Astrocyte (in vitro differentiated cells and primary cell): ENCODE data around the gene BEND5. TPM values are rescaled to one million over a fixed set of nuclear protein-coding genes. Genes with fewer than 3 reads are reported as not detected.

Experiments used
- DNase-seq: peaks from one replicate; pipeline ENCODE4 v3.0.0-alpha.2; 2010; ENCODE audit warnings: low read depth
- FAIRE-seq: peaks from 2 replicates; lab custom pipeline; 2011; peaks lifted over from hg19 to GRCh38; lab: Jason Lieb, UNC
- H2AFZ ChIP-seq: 2 replicates; pipeline ENCODE4 v1.6.0; 2012; ENCODE audit warnings: low read depth, low read length, inconsistent platforms
- H3K27ac ChIP-seq: 2 replicates; pipeline ENCODE4 v1.5.1; 2011; ENCODE audit warnings: low read depth, low read length, inconsistent platforms
- H3K27me3 ChIP-seq: 2 replicates; pipeline ENCODE4 v1.6.0; 2011; ENCODE audit warnings: low read length, inconsistent platforms; ENCODE audit not compliant: insufficient read depth
- H3K36me3 ChIP-seq: 2 replicates; pipeline ENCODE4 v1.5.1; 2011; ENCODE audit warnings: low read length, inconsistent platforms; ENCODE audit not compliant: insufficient read depth
- H3K4me1 ChIP-seq: 2 replicates; pipeline ENCODE4 v1.5.1; 2011; ENCODE audit warnings: low read length, inconsistent platforms; ENCODE audit not compliant: insufficient read depth
- H3K4me2 ChIP-seq: 2 replicates; pipeline ENCODE4 v1.6.0; 2012; ENCODE audit warnings: low read length, inconsistent platforms
- H3K4me3 ChIP-seq: 2 replicates; pipeline ENCODE4 v1.5.1; 2011; ENCODE audit warnings: low read depth, mild to moderate bottlenecking, low read length, inconsistent platforms; ENCODE audit not compliant: insufficient read depth
- H3K79me2 ChIP-seq: 2 replicates; pipeline ENCODE4 v1.6.0; 2012; ENCODE audit warnings: mild to moderate bottlenecking, low read length, inconsistent platforms; ENCODE audit not compliant: insufficient read depth
- H3K9ac ChIP-seq: 2 replicates; pipeline ENCODE4 v1.6.0; 2012; ENCODE audit warnings: mild to moderate bottlenecking, low read length, inconsistent platforms
- H3K9me3 ChIP-seq: 2 replicates; pipeline ENCODE4 v1.5.1; 2012; ENCODE audit warnings: low read depth, mild to moderate bottlenecking, low read length, inconsistent platforms; ENCODE audit not compliant: insufficient read depth
- H4K20me1 ChIP-seq: 2 replicates; pipeline ENCODE4 v1.6.0; 2012; ENCODE audit warnings: low read length, inconsistent platforms; ENCODE audit not compliant: insufficient read depth
- H3K27ac Mint-ChIP-seq: one replicate; pipeline ENCODE4 v1.8.0; 2021; ENCODE audit warnings: mild to moderate bottlenecking, mixed read lengths; ENCODE audit not compliant: unreplicated experiment
- H3K27me3 Mint-ChIP-seq: one replicate; pipeline ENCODE4 v1.8.0; 2021; ENCODE audit warnings: low read depth, mixed read lengths; ENCODE audit not compliant: unreplicated experiment
- H3K36me3 Mint-ChIP-seq: one replicate; pipeline ENCODE4 v1.8.0; 2021; ENCODE audit warnings: low read depth, mixed read lengths; ENCODE audit not compliant: unreplicated experiment
- H3K4me1 Mint-ChIP-seq: one replicate; pipeline ENCODE4 v1.8.0; 2021; ENCODE audit warnings: low read depth, mixed read lengths; ENCODE audit not compliant: unreplicated experiment
- H3K4me3 Mint-ChIP-seq: one replicate; pipeline ENCODE4 v1.8.0; 2021; ENCODE audit warnings: mild to moderate bottlenecking, moderate library complexity, mixed read lengths; ENCODE audit not compliant: unreplicated experiment
- H3K9me3 Mint-ChIP-seq: one replicate; pipeline ENCODE4 v1.8.0; 2021; ENCODE audit warnings: mild to moderate bottlenecking, mixed read lengths; ENCODE audit not compliant: unreplicated experiment
- CTCF ChIP-seq: IDR thresholded peaks from 2 replicates; pipeline ENCODE4 v1.5.1; 2011; ENCODE audit warnings: low read depth, mild to moderate bottlenecking, inconsistent platforms, low read length, moderate library complexity; ENCODE audit not compliant: insufficient read depth
- EZH2 ChIP-seq: IDR thresholded peaks from 2 replicates; pipeline ENCODE4 v1.6.1; 2012; ENCODE audit warnings: mild to moderate bottlenecking, low read length, inconsistent platforms; ENCODE audit not compliant: insufficient read depth
- total RNA-seq: library from RNA; stranded (reverse); gene quantifications from 2 replicates; pipeline ENCODE4 v1.2.1, GENCODE V29; 2021

BEND5 gene
- total RNA-seq, 1 donor from 2014 or later = 1.4 TPM

- Mint-ChIP-seq H3K4me3 (no peak overlapping the region), H3K36me3 (no peaks in the 10 kb centered on the region), H3K9me3 (no peaks in the 10 kb centered on the region), H3K27me3 (no peaks in the 10 kb centered on the region), H3K4me1 (no peaks in the 10 kb centered on the region), H3K27ac (no peak overlapping the region)
- no peaks in the 10 kb centered on the region for H4K20me1 ChIP-seq
- no peaks in the 10 kb centered on the region for H3K79me2 ChIP-seq
- no peaks in the 10 kb centered on the region for H3K27me3 ChIP-seq
- H3K4me1 ChIP-seq = no peaks in the 10 kb centered on the region
- no peak overlapping the region for H3K27ac ChIP-seq
- no peak overlapping the region for H2AFZ ChIP-seq
- TF ChIP-seq EZH2 (no peak), CTCF (no peak)
- DNase-seq = no peak
- H3K36me3 ChIP-seq = no peaks in the 10 kb centered on the region
- no peak overlapping the region for H3K9ac ChIP-seq
- no peaks in the 10 kb centered on the region for H3K9me3 ChIP-seq
- no peak for FAIRE-seq
- H3K4me3 ChIP-seq = no peak overlapping the region
- H3K4me2 ChIP-seq = no peak overlapping the region
Observed at GRCh38 chr1:48730164-48730910, 46.4 kb downstream of the BEND5 start.

DNA sequence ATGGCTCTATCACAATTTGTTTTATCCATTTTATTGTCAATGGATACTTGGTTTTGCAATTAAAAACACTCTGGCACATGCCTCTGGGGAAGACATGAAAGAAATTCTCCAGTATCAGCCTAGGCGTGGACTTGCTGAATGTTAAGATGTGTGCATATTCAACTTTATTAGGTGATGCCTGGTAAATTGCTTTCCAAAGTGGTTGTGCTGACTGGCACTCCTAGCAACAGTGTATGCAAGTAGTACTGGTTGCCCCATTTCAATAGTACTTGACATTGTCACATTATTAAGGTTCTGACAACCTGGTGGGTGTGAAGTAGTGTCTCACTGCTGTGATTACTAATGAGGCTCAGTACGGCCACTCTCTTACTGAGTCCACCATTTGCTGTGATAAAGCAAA is 48.1 kb downstream of the BEND5 start:
- no peak overlapping the region for H2AFZ ChIP-seq
- Mint-ChIP-seq H3K4me3 (no peak overlapping the region), H3K27me3 (peaks cover 2% of the 10 kb centered on the region), H3K9me3 (no peaks in the 10 kb centered on the region), H3K27ac (no peak overlapping the region), H3K4me1 (no peaks in the 10 kb centered on the region), H3K36me3 (no peaks in the 10 kb centered on the region)
- FAIRE-seq (no peak), DNase-seq (no peak)
- TF ChIP-seq CTCF = no peak
- no peak for TF ChIP-seq EZH2
- no peak overlapping the region for H3K4me2 ChIP-seq
- no peaks in the 10 kb centered on the region for H4K20me1 ChIP-seq
- H3K4me3 ChIP-seq = no peak overlapping the region
- H3K79me2 ChIP-seq = no peaks in the 10 kb centered on the region
- no peaks in the 10 kb centered on the region for H3K4me1 ChIP-seq
- no peaks in the 10 kb centered on the region for H3K36me3 ChIP-seq
- no peak overlapping the region for H3K27ac ChIP-seq
- no peaks in the 10 kb centered on the region for H3K27me3 ChIP-seq
- no peaks in the 10 kb centered on the region for H3K9me3 ChIP-seq
- no peak overlapping the region for H3K9ac ChIP-seq

DNA sequence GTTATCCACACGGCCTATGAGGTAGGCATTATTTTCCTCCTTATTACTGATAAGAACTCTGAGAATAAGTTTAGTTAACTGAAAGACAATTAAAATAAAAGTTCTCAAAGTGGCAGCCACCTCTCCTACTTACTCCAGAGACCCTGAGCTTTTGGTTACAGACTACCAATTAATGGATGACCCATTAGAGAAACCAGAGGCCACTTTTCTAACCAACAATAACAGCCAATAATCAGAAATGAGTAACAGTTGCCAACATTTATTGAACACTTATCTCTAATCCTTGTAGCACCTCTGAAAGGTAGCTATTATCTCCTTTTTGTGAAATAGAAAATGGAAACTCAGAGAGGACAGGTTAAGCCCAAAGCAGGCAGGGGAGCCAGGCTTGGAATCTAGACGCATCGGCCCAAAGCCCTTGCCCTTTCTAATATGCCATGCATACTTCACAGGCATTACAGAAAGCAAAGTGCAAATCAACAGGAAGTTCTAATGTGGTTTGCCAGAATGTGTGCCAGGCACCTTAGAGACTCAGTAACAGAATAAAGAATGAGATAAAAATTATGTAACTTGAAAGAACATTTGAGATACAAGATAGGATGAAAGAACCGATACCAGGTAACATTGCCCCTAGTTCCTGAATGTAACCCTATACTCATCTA is 50.0 kb downstream of the BEND5 start:
- no peaks in the 10 kb centered on the region for H3K9me3 Mint-ChIP-seq
- no peak overlapping the region for H3K4me3 Mint-ChIP-seq
- no peak for FAIRE-seq

More for the DNA sequence above, 50.0 kb downstream of the BEND5 start:
- Mint-ChIP-seq H3K27ac (no peak overlapping the region), H3K27me3 (peaks cover 2% of the 10 kb centered on the region), H3K4me1 (no peaks in the 10 kb centered on the region), H3K36me3 (no peaks in the 10 kb centered on the region)
- no peaks in the 10 kb centered on the region for H3K36me3 ChIP-seq
- no peak for DNase-seq
- no peak overlapping the region for H3K9ac ChIP-seq
- no peak overlapping the region for H3K27ac ChIP-seq
- H4K20me1 ChIP-seq = no peaks in the 10 kb centered on the region
- no peak for TF ChIP-seq EZH2
- no peak for TF ChIP-seq CTCF
- no peaks in the 10 kb centered on the region for H3K27me3 ChIP-seq
- no peaks in the 10 kb centered on the region for H3K9me3 ChIP-seq
- no peak overlapping the region for H2AFZ ChIP-seq
- H3K4me2 ChIP-seq = no peak overlapping the region
- H3K79me2 ChIP-seq = no peaks in the 10 kb centered on the region
- H3K4me1 ChIP-seq = no peaks in the 10 kb centered on the region
- no peak overlapping the region for H3K4me3 ChIP-seq
